Measurements from ENCODE around the gene ZNF536.

DNA sequence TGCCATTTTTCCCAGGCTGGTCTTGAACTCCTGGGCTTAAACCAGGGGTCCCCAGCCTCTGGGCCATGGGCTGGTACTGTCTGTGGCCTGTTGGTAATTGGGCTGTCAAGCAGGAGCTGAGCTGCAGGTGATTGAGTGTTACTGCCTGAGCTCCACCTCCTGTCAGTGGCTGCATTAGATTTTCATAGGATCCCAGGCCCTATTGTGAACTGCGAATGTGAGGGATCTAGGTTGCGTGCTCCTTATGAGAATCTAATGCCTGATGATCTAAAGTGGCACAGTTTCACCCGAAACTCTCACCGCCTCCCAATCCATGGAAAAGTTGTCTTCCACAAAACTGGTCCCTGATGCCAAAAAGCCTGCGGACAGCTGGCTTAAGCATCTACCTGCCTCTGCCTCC lies 16.6 kb upstream of the ZNF536 start:
- TF ChIP-seq, protein P1, sequence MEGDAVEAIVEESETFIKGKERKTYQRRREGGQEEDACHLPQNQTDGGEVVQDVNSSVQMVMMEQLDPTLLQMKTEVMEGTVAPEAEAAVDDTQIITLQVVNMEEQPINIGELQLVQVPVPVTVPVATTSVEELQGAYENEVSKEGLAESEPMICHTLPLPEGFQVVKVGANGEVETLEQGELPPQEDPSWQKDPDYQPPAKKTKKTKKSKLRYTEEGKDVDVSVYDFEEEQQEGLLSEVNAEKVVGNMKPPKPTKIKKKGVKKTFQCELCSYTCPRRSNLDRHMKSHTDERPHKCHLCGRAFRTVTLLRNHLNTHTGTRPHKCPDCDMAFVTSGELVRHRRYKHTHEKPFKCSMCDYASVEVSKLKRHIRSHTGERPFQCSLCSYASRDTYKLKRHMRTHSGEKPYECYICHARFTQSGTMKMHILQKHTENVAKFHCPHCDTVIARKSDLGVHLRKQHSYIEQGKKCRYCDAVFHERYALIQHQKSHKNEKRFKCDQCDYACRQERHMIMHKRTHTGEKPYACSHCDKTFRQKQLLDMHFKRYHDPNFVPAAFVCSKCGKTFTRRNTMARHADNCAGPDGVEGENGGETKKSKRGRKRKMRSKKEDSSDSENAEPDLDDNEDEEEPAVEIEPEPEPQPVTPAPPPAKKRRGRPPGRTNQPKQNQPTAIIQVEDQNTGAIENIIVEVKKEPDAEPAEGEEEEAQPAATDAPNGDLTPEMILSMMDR (IDR thresholded peaks at IDR 0.05): no peak
- no peak for TF ChIP-seq POLR2A (IDR thresholded peaks at IDR 0.05)

All from right lobe of liver (tissue), 4 donors.